Lung (tissue), 12 donors: ENCODE measurements around the gene UQCRC2. TPM values are rescaled to one million over a fixed set of nuclear protein-coding genes. Genes with fewer than 3 reads are reported as not detected.

Experiments used
- ATAC-seq: fragments of 200-7000 bp; cut with Tn5 transposase; one replicate; pipeline ENCODE4 v1.9.1; 2020; ENCODE audit warnings: moderate number of reproducible peaks; ENCODE audit not compliant: insufficient read depth, low FRiP score
- DNase-seq, 3 donors: peaks; one replicate each; pipeline ENCODE4 v3.0.0-alpha.2; 2013 to 2017
- H3K27ac ChIP-seq, 2 donors: one replicate each; pipeline ENCODE4 v1.5.1; 2013; ENCODE audit warnings: mild to moderate bottlenecking in 2 of 2, moderate library complexity in 2 of 2, control low read depth in 1 of 2, inconsistent platforms in 1 of 2, low read depth in 1 of 2, low read length in 1 of 2
- H3K27me3 ChIP-seq, 3 donors: one replicate each; pipeline ENCODE4 v1.5.1; 2013; ENCODE audit warnings: low read length in 2 of 3; ENCODE audit not compliant: control insufficient read depth in 3 of 3, insufficient read depth in 3 of 3
- H3K36me3 ChIP-seq, 4 donors: one replicate each; pipeline ENCODE4 v1.5.1; 2013; ENCODE audit warnings: low read length in 4 of 4, mild to moderate bottlenecking in 1 of 4, moderate library complexity in 1 of 4; ENCODE audit not compliant: control insufficient read depth in 4 of 4, insufficient read depth in 4 of 4
- H3K4me1 ChIP-seq, 5 donors: one replicate each; pipeline ENCODE4 v1.5.1; 2013; ENCODE audit warnings: low read length in 5 of 5, mild to moderate bottlenecking in 2 of 5, moderate library complexity in 1 of 5; ENCODE audit not compliant: control insufficient read depth in 5 of 5, insufficient read depth in 5 of 5
- H3K4me3 ChIP-seq: one replicate; pipeline ENCODE4 v1.5.1; 2013; ENCODE audit warnings: mild to moderate bottlenecking, control low read depth, moderate library complexity
- H3K9ac ChIP-seq, 2 donors: one replicate each; pipeline ENCODE4 v1.5.1; 2013; ENCODE audit warnings: low read length in 2 of 2, control low read depth in 1 of 2; ENCODE audit not compliant: insufficient read depth in 1 of 2
- H3K9me3 ChIP-seq, 4 donors: one replicate each; pipeline ENCODE4 v1.5.1; 2013; ENCODE audit warnings: low read length in 3 of 4, mild to moderate bottlenecking in 1 of 4, moderate library complexity in 1 of 4; ENCODE audit not compliant: control insufficient read depth in 4 of 4, insufficient read depth in 3 of 4
- WGBS, 2 donors: extraction: QIAGEN DNeasy Blood & Tissue Kit; methylation state at CpG; one replicate each; pipeline ENCODE4 v1.1.7; 2013; 5-methylcytosine and 5-hydroxymethylcytosine counted together
- polyA plus RNA-seq, 2 donors: library from polyadenylated mRNA; stranded (reverse); fragments of 200-250 nt; gene quantifications; one replicate each; pipeline ENCODE4 v1.2.1, GENCODE V29; 2013
- total RNA-seq, 2 donors: library from RNA; depleted of rRNA in 1 of 2; stranded (reverse); fragments of >200 nt in 1 of 2; gene quantifications; one replicate each; pipeline ENCODE4 v1.2.1, GENCODE V29; 2014 to 2021
- TF ChIP-seq, protein P1 (sequence below): IDR thresholded peaks from 2 replicates; pipeline ENCODE4 v1.5.1; 2012; ENCODE audit warnings: mild to moderate bottlenecking; ENCODE audit errors: control extremely low read depth, extremely low read depth
- donor health status: control.
- donor health status: control.
- donor health status: Bipolar disorder and iron deficiency.
- donor health status: healthy.
- donor health status: DM: yes; HTN: yes; CAD: no.

The UQCRC2 gene
- total and polyA plus RNA-seq, 4 donors: 69.3 to 196 (median 147) TPM

DNA sequence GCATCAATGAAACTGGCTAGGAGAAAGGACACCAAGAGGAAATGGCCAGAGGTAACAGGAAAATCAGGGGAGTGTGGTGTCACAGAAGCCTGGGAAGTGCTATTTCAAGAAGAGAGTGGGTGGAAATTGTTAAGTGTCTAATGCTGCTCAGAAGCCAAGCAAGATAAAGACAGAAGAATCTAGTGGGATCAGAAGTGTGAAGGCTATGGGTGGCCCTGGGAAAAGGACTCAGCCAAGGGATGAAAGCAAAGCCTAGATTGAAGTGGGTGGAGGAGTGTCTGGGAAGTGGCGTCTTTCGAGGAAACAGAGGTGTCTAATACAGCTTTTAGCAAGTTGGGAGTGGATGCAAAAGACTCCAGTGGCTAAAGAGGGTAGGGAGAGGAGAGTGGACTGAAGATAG lies 34.3 kb downstream of the UQCRC2 start:
- H3K9me3 ChIP-seq: no peaks in the 10 kb centered on the region
- H3K4me3 ChIP-seq: no peak overlapping the region
- TF ChIP-seq, protein P1, sequence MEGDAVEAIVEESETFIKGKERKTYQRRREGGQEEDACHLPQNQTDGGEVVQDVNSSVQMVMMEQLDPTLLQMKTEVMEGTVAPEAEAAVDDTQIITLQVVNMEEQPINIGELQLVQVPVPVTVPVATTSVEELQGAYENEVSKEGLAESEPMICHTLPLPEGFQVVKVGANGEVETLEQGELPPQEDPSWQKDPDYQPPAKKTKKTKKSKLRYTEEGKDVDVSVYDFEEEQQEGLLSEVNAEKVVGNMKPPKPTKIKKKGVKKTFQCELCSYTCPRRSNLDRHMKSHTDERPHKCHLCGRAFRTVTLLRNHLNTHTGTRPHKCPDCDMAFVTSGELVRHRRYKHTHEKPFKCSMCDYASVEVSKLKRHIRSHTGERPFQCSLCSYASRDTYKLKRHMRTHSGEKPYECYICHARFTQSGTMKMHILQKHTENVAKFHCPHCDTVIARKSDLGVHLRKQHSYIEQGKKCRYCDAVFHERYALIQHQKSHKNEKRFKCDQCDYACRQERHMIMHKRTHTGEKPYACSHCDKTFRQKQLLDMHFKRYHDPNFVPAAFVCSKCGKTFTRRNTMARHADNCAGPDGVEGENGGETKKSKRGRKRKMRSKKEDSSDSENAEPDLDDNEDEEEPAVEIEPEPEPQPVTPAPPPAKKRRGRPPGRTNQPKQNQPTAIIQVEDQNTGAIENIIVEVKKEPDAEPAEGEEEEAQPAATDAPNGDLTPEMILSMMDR: no peak
- no peaks in the 10 kb centered on the region for H3K27me3 ChIP-seq
- peaks cover 0 to 21% (median 4%) of the 10 kb centered on the region in 5 donors for H3K4me1 ChIP-seq
- DNase-seq (no peak), ATAC-seq (no peak)
- no peak overlapping the region for H3K27ac ChIP-seq
- no peak overlapping the region for H3K9ac ChIP-seq
- WGBS, 2 donors: 80 to 86% methylated on average over 2 of the region's 2 CpGs
- peaks cover 0 to 21% (median 8%) of the 10 kb centered on the region in 4 donors for H3K36me3 ChIP-seq

DNA sequence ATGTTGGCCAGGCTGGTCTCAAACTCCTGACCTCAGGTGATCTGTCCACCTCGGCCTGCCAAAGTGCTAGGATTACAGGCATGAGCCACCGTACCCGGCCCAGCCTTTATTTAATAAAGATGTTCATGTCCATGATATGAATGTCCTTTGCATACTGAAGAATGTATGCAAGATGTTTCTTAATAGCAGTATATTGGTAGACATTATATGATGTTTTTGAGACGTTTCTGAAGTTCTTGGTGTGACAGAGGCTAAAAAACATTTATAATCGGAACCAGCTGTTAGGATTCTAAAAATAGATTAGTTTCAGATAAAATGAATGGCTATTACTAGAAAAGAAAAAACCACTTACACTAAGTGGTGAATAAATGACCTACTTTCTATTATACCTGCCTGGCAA lies 36.0 kb downstream of the UQCRC2 start:
- Histone ChIP-seq H3K9ac (no peak overlapping the region), H3K9me3 (no peaks in the 10 kb centered on the region), H3K4me1 (peaks cover 0 to 21% (median 4%) of the 10 kb centered on the region in 5 donors), H3K36me3 (peaks cover 0 to 13% (median 2%) of the 10 kb centered on the region in 4 donors), H3K4me3 (no peak overlapping the region), H3K27me3 (no peaks in the 10 kb centered on the region), H3K27ac (no peak overlapping the region)
- DNase-seq (no peak), ATAC-seq (no peak)
- 70 to 82% methylated on average over 5 of the region's 5 CpGs for WGBS, 2 donors
- TF ChIP-seq, protein P1: no peak

DNA sequence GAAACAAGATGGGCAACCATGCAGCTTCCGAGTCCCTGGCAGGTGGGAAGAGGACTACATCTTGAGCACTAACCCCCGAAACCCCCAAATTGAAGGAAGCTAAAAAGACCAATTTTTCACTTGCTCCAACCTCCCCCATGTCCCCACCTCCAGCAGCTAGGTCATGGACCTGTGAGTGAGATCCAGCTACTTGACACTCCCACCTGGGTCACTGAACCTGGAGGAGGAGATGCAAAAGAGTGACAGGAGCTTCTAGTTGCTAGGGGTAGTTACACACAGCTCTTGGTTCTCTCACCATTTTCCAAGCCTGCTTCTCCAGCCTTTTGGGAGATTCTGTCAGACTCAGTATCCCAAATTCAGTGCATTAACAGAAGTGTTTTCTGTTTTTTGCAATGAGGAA lies 36.6 kb downstream of the UQCRC2 start:
- H3K9me3 ChIP-seq: no peaks in the 10 kb centered on the region
- H3K36me3 ChIP-seq: peaks cover 0 to 9% (median under 1%) of the 10 kb centered on the region in 4 donors
- WGBS, 2 donors: 90 to 91% methylated on average over 2 of the region's 2 CpGs
- TF ChIP-seq, protein P1: no peak
- ATAC-seq: no peak
- H3K4me1 ChIP-seq: peaks cover 0 to 21% (median 4%) of the 10 kb centered on the region in 5 donors
- H3K9ac ChIP-seq: no peak overlapping the region
- H3K4me3 ChIP-seq: no peak overlapping the region
- no peak for DNase-seq
- H3K27ac ChIP-seq: no peak overlapping the region
- no peaks in the 10 kb centered on the region for H3K27me3 ChIP-seq

DNA sequence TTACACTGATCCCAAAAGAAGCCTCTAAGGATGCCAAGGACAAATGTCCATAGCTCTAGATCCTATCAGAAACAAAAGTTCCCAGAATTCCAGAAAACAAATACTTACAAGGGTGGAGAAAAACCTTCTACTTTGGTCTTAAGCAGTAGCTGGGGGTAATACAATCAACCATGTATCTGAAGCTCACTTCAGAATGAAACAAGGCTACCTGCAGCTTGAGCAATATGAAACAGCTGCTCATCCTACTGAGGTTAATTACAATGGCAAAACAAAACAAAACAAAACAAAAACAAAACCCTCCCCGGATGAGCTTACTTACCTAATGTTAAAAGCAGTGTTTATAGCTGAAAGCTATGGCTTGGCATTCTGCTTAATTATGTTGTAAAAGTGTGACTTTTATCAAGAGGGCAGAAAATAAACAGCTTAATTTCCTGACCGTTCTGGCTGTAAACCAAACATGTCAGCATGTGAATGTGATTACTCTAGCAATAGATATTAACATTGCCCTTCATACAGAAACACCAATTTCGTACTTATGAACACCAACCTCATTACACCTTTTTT lies 37.3 kb downstream of the UQCRC2 start:
- Histone ChIP-seq H3K4me1 (peaks cover 0 to 14% (median 4%) of the 10 kb centered on the region in 5 donors), H3K9me3 (no peaks in the 10 kb centered on the region), H3K36me3 (peaks cover 0 to 6% (median 0%) of the 10 kb centered on the region in 4 donors), H3K27ac (no peak overlapping the region), H3K27me3 (no peaks in the 10 kb centered on the region), H3K4me3 (no peak overlapping the region), H3K9ac (no peak overlapping the region)
- DNase-seq (no peak), ATAC-seq (no peak)
- TF ChIP-seq, protein P1: no peak
- WGBS, 2 donors: 48 to 70% methylated on average over 3 of the region's 3 CpGs
